Neural cell (in vitro differentiated cells): ENCODE results near the gene SAPCD1. TPM values are rescaled to one million over a fixed set of nuclear protein-coding genes. Genes with fewer than 3 reads are reported as not detected.

ENCODE experiments used
- H2AFZ ChIP-seq: fragments of 200-600, 300-800 bp; sonication (generic), shearing (Covaris generic); 2 replicates; pipeline ENCODE4 v1.6.0; 2014; ENCODE audit warnings: low read depth, mild to moderate bottlenecking, antibody characterized with exemption, low read length, moderate library complexity
- H3F3A ChIP-seq: fragments of 200-600 bp; shearing (Covaris generic); 2 replicates; pipeline ENCODE4 v1.6.1; 2016; ENCODE audit warnings: mild to moderate bottlenecking, moderate library complexity, mixed read lengths, antibody characterized with exemption, low read length; ENCODE audit not compliant: insufficient read depth, poor library complexity, severe bottlenecking
- H3K27ac ChIP-seq: fragments of 200-600, 300-800 bp; sonication (generic), shearing (Covaris generic); 2 replicates; pipeline ENCODE4 v1.5.1; 2014; ENCODE audit warnings: mild to moderate bottlenecking, low read length, moderate library complexity
- H3K27me3 ChIP-seq: fragments of 300-800, 200-600 bp; sonication (generic), shearing (Covaris generic); 2 replicates; pipeline ENCODE4 v1.6.0; 2014; ENCODE audit warnings: mild to moderate bottlenecking, low read depth, low read length, moderate library complexity; ENCODE audit not compliant: insufficient read depth
- H3K36me3 ChIP-seq: fragments of 300-800, 200-600 bp; sonication (generic), shearing (Covaris generic); 2 replicates; pipeline ENCODE4 v1.5.1; 2014; ENCODE audit warnings: mild to moderate bottlenecking, antibody characterized with exemption, low read length, moderate library complexity; ENCODE audit not compliant: insufficient read depth
- H3K4me2 ChIP-seq: fragments of 300-800, 200-600 bp; sonication (generic), shearing (Covaris generic); 2 replicates; pipeline ENCODE4 v1.6.0; 2014; ENCODE audit warnings: mild to moderate bottlenecking, low read length
- H3K4me3 ChIP-seq: fragments of 300-800, 200-600 bp; sonication (generic), shearing (Covaris generic); 2 replicates; pipeline ENCODE4 v1.5.1; 2014; ENCODE audit warnings: mild to moderate bottlenecking, low read length, moderate library complexity
- H3K79me2 ChIP-seq: fragments of 200-600 bp; shearing (Covaris generic); replicated peaks from 2 replicates; pipeline ENCODE4 v1.6.0; 2014; ENCODE audit warnings: mild to moderate bottlenecking, low read length, moderate library complexity; ENCODE audit not compliant: insufficient read depth
- H3K9ac ChIP-seq: fragments of 300-800, 200-600 bp; sonication (generic), shearing (Covaris generic); 2 replicates; pipeline ENCODE4 v1.6.1; 2016; ENCODE audit warnings: mild to moderate bottlenecking, low read length, mixed read lengths
- H3K9me2 ChIP-seq: fragments of 200-600 bp; shearing (Covaris generic); 2 replicates; pipeline ENCODE4 v1.6.1; 2016; ENCODE audit warnings: mild to moderate bottlenecking, low read length, mixed read lengths; ENCODE audit not compliant: insufficient read depth
- H3K9me3 ChIP-seq: fragments of 200-600, 300-800 bp; sonication (generic), shearing (Covaris generic); 2 replicates; pipeline ENCODE4 v1.6.1; 2016; ENCODE audit warnings: mild to moderate bottlenecking, mixed run types, low read length, moderate library complexity, mixed read lengths
- H4K20me1 ChIP-seq: fragments of 200-600 bp; shearing (Covaris generic); 2 replicates; pipeline ENCODE4 v1.6.1; 2016; ENCODE audit warnings: mild to moderate bottlenecking, mixed run types; ENCODE audit not compliant: insufficient read depth
- EP300 ChIP-seq: fragments of 450-650 bp; conservative IDR thresholded peaks from 2 replicates; pipeline ENCODE4 v1.6.1; 2014; ENCODE audit warnings: antibody characterized with exemption, mild to moderate bottlenecking, moderate library complexity; ENCODE audit not compliant: poor library complexity, severe bottlenecking
- EZH2 ChIP-seq: fragments of 200-600, 300-800 bp; shearing (Covaris generic), sonication (generic); IDR thresholded peaks from 2 replicates; pipeline ENCODE4 v1.6.1; 2014; ENCODE audit warnings: antibody characterized with exemption, low read length, borderline replicate concordance, mild to moderate bottlenecking; ENCODE audit not compliant: insufficient read depth, poor library complexity, severe bottlenecking
- MXI1 ChIP-seq: fragments of 450-650 bp; conservative IDR thresholded peaks from 2 replicates; pipeline ENCODE4 v1.6.1; 2014; ENCODE audit warnings: antibody characterized with exemption, mild to moderate bottlenecking; ENCODE audit not compliant: poor library complexity, severe bottlenecking
- POLR2AphosphoS5 ChIP-seq: IDR thresholded peaks from 2 replicates; pipeline ENCODE4 v1.6.1; 2012
- RAD21 ChIP-seq: fragments of 450-650 bp; conservative IDR thresholded peaks from 2 replicates; pipeline ENCODE4 v1.6.1; 2014; ENCODE audit warnings: antibody characterized with exemption, mild to moderate bottlenecking, moderate library complexity
- SMC3 ChIP-seq: fragments of 450-650 bp; conservative IDR thresholded peaks from 2 replicates; pipeline ENCODE4 v1.6.1; 2014; ENCODE audit warnings: antibody characterized with exemption, mild to moderate bottlenecking, moderate library complexity; ENCODE audit not compliant: poor library complexity
- TAF1 ChIP-seq: IDR thresholded peaks from 2 replicates; pipeline ENCODE4 v1.6.1; 2012; ENCODE audit warnings: low read depth
- polyA plus RNA-seq: library from polyadenylated mRNA; depleted of rRNA; stranded (reverse); fragments of >200 nt; gene quantifications from 2 replicates; pipeline ENCODE4 v1.2.3, GENCODE V29; 2014
- TF ChIP-seq, protein P1 (sequence below): fragments of 450-650 bp; IDR thresholded peaks from 2 replicates; pipeline ENCODE4 v1.5.1; 2014; ENCODE audit warnings: antibody characterized with exemption, mild to moderate bottlenecking, moderate library complexity; ENCODE audit not compliant: poor library complexity, severe bottlenecking
- TF ChIP-seq, protein P2 (sequence below): IDR thresholded peaks from 2 replicates; pipeline ENCODE4 v1.6.1; 2012; ENCODE audit warnings: borderline replicate concordance

Gene SAPCD1
- polyA plus RNA-seq, 1 donor from 2014 or later = not detected

- H3K4me3 ChIP-seq = no peak overlapping the region
- no peak overlapping the region for H2AFZ ChIP-seq
- no peak overlapping the region for H3K9ac ChIP-seq
- H3K4me2 ChIP-seq = no peak overlapping the region
- H3K9me3 ChIP-seq = no peaks in the 10 kb centered on the region
- H3K9me2 ChIP-seq = no peaks in the 10 kb centered on the region
- TF ChIP-seq TAF1 (no peak), EP300 (no peak), EZH2 (no peak), SMC3 (no peak), POLR2AphosphoS5 (no peak), RAD21 (no peak), MXI1 (no peak)
- TF ChIP-seq, protein P1, sequence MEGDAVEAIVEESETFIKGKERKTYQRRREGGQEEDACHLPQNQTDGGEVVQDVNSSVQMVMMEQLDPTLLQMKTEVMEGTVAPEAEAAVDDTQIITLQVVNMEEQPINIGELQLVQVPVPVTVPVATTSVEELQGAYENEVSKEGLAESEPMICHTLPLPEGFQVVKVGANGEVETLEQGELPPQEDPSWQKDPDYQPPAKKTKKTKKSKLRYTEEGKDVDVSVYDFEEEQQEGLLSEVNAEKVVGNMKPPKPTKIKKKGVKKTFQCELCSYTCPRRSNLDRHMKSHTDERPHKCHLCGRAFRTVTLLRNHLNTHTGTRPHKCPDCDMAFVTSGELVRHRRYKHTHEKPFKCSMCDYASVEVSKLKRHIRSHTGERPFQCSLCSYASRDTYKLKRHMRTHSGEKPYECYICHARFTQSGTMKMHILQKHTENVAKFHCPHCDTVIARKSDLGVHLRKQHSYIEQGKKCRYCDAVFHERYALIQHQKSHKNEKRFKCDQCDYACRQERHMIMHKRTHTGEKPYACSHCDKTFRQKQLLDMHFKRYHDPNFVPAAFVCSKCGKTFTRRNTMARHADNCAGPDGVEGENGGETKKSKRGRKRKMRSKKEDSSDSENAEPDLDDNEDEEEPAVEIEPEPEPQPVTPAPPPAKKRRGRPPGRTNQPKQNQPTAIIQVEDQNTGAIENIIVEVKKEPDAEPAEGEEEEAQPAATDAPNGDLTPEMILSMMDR = no peak
- TF ChIP-seq, protein P2, sequence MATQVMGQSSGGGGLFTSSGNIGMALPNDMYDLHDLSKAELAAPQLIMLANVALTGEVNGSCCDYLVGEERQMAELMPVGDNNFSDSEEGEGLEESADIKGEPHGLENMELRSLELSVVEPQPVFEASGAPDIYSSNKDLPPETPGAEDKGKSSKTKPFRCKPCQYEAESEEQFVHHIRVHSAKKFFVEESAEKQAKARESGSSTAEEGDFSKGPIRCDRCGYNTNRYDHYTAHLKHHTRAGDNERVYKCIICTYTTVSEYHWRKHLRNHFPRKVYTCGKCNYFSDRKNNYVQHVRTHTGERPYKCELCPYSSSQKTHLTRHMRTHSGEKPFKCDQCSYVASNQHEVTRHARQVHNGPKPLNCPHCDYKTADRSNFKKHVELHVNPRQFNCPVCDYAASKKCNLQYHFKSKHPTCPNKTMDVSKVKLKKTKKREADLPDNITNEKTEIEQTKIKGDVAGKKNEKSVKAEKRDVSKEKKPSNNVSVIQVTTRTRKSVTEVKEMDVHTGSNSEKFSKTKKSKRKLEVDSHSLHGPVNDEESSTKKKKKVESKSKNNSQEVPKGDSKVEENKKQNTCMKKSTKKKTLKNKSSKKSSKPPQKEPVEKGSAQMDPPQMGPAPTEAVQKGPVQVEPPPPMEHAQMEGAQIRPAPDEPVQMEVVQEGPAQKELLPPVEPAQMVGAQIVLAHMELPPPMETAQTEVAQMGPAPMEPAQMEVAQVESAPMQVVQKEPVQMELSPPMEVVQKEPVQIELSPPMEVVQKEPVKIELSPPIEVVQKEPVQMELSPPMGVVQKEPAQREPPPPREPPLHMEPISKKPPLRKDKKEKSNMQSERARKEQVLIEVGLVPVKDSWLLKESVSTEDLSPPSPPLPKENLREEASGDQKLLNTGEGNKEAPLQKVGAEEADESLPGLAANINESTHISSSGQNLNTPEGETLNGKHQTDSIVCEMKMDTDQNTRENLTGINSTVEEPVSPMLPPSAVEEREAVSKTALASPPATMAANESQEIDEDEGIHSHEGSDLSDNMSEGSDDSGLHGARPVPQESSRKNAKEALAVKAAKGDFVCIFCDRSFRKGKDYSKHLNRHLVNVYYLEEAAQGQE = no peak
- no peaks in the 10 kb centered on the region for H3F3A ChIP-seq
- no peak overlapping the region for H3K27ac ChIP-seq
- peaks cover 14% of the 10 kb centered on the region for H3K36me3 ChIP-seq
- H3K27me3 ChIP-seq = no peaks in the 10 kb centered on the region
- H4K20me1 ChIP-seq = no peaks in the 10 kb centered on the region
- H3K79me2 ChIP-seq = no peaks in the 10 kb centered on the region
These were observed 17.5 kb downstream of the SAPCD1 start for GRCh38 chr6:31779908-31780307.

DNA sequence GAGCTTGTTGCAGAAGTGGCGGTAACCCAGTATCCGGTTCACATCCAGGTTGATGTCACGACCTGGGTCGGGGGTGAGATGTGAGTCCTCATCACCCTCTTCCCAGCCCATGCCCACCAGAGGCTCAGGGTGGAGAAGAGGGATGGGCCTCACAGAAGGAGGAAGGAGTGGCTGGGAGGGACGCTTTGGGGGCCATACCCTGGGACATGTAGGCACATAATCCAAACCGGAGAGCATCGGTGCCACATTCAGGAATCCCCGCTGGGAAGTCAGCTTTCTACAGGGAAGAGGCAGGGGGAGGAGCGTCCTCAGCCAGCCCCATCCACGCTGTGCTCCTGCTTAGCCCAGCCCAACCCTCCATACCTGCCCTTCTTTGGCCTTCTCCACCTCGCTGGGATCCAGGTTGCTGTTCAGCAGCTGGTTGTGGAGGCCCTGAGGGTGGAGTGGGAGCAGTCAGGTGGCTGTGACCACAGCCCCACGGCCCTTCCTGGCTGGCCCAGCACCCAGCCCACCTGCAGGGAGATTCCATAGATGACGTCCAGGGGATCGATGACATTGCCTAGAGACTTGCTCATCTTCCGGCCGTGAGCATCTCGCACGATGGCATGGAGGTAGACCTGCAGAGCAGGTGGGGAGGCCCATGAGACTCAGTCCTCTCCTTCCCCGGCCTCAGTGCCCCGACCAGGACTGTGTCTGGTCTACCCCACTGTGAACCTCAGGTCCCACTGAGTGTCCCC, 18.2 kb downstream of the SAPCD1 start:
- no peak overlapping the region for H3K27ac ChIP-seq
- H4K20me1 ChIP-seq = no peaks in the 10 kb centered on the region
- H3K9me2 ChIP-seq = no peaks in the 10 kb centered on the region
- H3F3A ChIP-seq = no peaks in the 10 kb centered on the region
- TF ChIP-seq, protein P1 = no peak
- TF ChIP-seq RAD21 (no peak), POLR2AphosphoS5 (no peak), EZH2 (no peak), EP300 (no peak), MXI1 (no peak), TAF1 (no peak), SMC3 (no peak)
- TF ChIP-seq, protein P2 = no peak
- no peak overlapping the region for H3K4me2 ChIP-seq
- no peaks in the 10 kb centered on the region for H3K79me2 ChIP-seq
- H3K9me3 ChIP-seq = no peaks in the 10 kb centered on the region
- peaks cover 20% of the 10 kb centered on the region for H3K36me3 ChIP-seq
- no peak overlapping the region for H2AFZ ChIP-seq
- H3K4me3 ChIP-seq = no peak overlapping the region
- H3K9ac ChIP-seq = no peak overlapping the region
- H3K27me3 ChIP-seq = no peaks in the 10 kb centered on the region
